Measurements from ENCODE around the gene SOAT1. TPM values are rescaled to one million over a fixed set of nuclear protein-coding genes. Genes with fewer than 3 reads are reported as not detected.

Gene SOAT1
- total and polyA plus RNA-seq, 2 experiments from 2014 or later: 5.1 to 16.3 TPM

DNA sequence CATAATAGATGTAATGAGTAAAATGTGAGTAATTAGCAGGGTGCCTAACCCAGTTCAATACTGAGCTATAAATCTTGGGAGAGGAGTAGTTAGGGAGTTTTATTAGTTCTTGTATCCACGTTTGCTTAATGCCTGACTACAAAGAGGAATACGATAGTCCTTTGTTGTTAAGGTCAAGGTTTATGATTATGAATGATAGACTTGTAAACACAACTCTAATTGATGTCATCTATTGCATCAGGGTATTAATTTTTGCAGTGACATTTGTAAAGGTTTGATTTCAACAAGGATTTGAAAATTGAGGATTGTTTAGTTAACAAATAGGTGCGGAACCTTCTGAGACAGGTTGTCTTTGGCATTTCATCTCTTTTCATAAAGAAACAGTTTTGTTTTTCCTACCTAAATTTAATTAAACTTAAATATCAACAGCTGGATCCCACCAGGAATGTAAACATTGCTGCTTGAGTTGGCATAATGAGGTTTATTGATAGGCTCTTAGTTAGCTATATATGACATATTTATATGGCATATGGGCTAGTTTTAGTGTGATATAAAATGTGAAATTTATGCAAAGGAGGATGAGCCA lies 9.7 kb downstream of the SOAT1 start:
- Histone ChIP-seq H3K4me1 (ENCODE audit: low read depth) (no peaks in the 10 kb centered on the region), H3K36me3 (peaks cover 7% of the 10 kb centered on the region)

DNA sequence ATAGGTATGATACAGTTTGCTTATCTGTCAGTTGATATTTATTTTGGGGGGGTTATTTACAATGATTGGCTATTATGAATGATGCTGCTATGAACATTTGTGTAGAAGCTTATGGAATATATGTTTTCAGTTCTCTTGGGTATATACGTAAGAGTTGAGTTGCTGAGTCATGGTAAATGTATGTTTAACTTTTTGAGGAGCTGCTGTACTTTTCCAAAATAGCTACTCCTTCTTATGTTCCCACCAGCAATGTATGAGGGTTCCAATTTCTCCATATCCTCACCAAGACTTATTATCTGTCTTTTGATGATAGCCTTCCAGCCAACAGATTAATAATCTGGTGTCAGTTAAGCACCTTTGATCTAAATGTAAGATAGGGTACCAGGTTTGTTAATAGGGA lies 11.9 kb downstream of the SOAT1 start:
- TF ChIP-seq, protein P1, sequence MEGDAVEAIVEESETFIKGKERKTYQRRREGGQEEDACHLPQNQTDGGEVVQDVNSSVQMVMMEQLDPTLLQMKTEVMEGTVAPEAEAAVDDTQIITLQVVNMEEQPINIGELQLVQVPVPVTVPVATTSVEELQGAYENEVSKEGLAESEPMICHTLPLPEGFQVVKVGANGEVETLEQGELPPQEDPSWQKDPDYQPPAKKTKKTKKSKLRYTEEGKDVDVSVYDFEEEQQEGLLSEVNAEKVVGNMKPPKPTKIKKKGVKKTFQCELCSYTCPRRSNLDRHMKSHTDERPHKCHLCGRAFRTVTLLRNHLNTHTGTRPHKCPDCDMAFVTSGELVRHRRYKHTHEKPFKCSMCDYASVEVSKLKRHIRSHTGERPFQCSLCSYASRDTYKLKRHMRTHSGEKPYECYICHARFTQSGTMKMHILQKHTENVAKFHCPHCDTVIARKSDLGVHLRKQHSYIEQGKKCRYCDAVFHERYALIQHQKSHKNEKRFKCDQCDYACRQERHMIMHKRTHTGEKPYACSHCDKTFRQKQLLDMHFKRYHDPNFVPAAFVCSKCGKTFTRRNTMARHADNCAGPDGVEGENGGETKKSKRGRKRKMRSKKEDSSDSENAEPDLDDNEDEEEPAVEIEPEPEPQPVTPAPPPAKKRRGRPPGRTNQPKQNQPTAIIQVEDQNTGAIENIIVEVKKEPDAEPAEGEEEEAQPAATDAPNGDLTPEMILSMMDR (IDR thresholded peaks at IDR 0.05; ENCODE audit: low read depth, low read length): no peak
- Histone ChIP-seq H3K4me1 (ENCODE audit: low read depth) (no peaks in the 10 kb centered on the region), H3K9me3 (ENCODE audit: low read depth) (no peaks in the 10 kb centered on the region), H3K36me3 (peaks cover 7% of the 10 kb centered on the region), H3K4me3 (no peak overlapping the region), H3K27ac (no peak overlapping the region), H3K27me3 (no peaks in the 10 kb centered on the region)
- DNase-seq (ENCODE audit: low read depth in 1 of 2, low spot score in 1 of 2): no peak

More for the DNA sequence above, 9.7 kb downstream of the SOAT1 start:
- TF ChIP-seq, protein P1 (IDR thresholded peaks at IDR 0.05; ENCODE audit: low read depth, low read length): no peak
- H3K27me3 ChIP-seq: no peaks in the 10 kb centered on the region
- no peaks in the 10 kb centered on the region for H3K9me3 ChIP-seq (ENCODE audit: low read depth)
- DNase-seq (ENCODE audit: low read depth in 1 of 2, low spot score in 1 of 2): no peak
- H3K4me3 ChIP-seq: no peak overlapping the region
- no peak overlapping the region for H3K27ac ChIP-seq

DNA sequence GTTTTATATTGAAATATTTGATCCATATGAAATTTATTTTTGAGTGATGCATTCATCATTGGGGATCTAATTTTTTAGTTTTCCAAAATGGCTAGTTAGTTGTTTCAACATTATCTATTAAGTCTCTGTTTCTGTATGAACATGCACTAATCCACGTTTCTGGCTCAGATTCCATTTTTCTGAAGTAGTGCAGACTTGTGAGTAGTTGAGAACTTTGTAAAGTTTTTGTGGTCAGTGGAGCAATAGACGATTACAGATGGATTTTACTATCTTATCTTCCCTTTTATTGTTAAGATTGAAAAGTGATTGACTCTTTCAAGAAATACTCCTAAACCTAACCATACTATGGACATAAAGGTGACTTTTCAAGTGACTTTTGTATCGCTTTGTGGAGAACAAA lies 16.7 kb downstream of the SOAT1 start:
- Histone ChIP-seq H3K27ac (no peak overlapping the region), H3K4me3 (no peak overlapping the region), H3K4me1 (ENCODE audit: low read depth) (no peaks in the 10 kb centered on the region), H3K36me3 (no peaks in the 10 kb centered on the region), H3K27me3 (no peaks in the 10 kb centered on the region), H3K9me3 (ENCODE audit: low read depth) (no peaks in the 10 kb centered on the region)
- peak in 1 of 2 donors; percentile 79 for DNase-seq (ENCODE audit: low read depth in 1 of 2, low spot score in 1 of 2)
- TF ChIP-seq, protein P1 (IDR thresholded peaks at IDR 0.05; ENCODE audit: low read depth, low read length): no peak

DNA sequence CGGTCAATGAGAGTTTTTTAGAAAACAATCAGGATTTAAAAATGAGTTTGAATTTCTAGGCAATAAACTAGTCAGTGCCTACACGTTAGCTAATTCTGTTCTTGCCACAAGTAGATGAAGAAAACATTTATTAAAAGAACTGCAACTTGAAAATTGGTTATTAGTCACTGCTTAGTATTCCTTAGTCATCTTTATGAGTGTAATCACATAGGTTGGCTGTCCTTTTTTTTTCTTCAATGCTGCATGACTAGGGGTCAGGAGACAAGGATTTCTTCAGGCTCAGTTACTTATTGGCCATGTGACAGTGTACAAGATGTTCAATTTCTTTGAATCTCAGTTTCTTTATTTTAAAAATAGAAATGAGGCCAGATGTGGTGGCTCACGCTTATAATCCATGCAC lies 17.1 kb downstream of the SOAT1 start:
- Histone ChIP-seq H3K9me3 (ENCODE audit: low read depth) (no peaks in the 10 kb centered on the region), H3K27me3 (no peaks in the 10 kb centered on the region), H3K4me1 (ENCODE audit: low read depth) (no peaks in the 10 kb centered on the region), H3K36me3 (no peaks in the 10 kb centered on the region), H3K27ac (no peak overlapping the region), H3K4me3 (no peak overlapping the region)
- peak in 1 of 2 donors; percentile 61 for DNase-seq (ENCODE audit: low read depth in 1 of 2, low spot score in 1 of 2)
- TF ChIP-seq, protein P1 (IDR thresholded peaks at IDR 0.05; ENCODE audit: low read depth, low read length): no peak

DNA sequence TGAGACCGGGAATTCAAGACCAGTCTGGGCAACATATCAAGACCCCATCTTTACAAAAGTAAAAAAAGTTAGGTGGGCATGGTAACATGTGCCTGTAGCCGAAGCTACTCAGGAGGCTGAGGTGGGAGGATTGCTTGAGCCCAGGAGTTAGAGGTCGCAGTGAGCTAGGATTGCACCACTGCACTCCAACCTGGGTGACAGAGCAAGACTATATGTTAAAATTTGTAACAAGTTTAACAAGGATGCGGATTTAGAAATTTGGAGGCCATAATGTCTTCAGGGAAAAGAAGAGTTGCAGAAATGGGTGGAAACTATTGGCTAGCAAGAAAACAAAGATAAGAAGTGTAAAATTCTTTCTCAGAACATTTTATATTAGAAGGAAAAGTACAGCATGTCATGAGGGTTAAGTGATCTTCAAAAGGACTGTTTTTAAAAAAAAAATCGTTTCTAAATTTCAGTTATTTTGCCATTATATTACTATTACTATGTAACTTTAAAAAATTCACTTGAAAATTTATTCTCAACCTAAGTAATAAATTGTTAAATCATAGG lies 17.6 kb downstream of the SOAT1 start:
- Histone ChIP-seq H3K36me3 (no peaks in the 10 kb centered on the region), H3K4me1 (ENCODE audit: low read depth) (no peaks in the 10 kb centered on the region), H3K27ac (no peak overlapping the region)

More for the DNA sequence above, 17.6 kb downstream of the SOAT1 start:
- TF ChIP-seq, protein P1 (IDR thresholded peaks at IDR 0.05; ENCODE audit: low read depth, low read length): no peak
- DNase-seq (ENCODE audit: low read depth in 1 of 2, low spot score in 1 of 2): no peak
- Histone ChIP-seq H3K9me3 (ENCODE audit: low read depth) (no peaks in the 10 kb centered on the region), H3K27me3 (no peaks in the 10 kb centered on the region), H3K4me3 (no peak overlapping the region)

Measured in cardiac muscle cell (in vitro differentiated cells and primary cell).